SKM-1 (cell line): ENCODE measurements around the gene EXTL2.
"Not testable (repeated sequence)": the region's sequence is repeated elsewhere in the genome, so short reads cannot be mapped to it uniquely, and the experiment has no call there.

ENCODE experiments used
- DNase-seq: peaks from one replicate; lab custom pipeline; 2025; ENCODE audit not compliant: unreplicated experiment; lab: John Stamatoyannopoulos, UW

The EXTL2 gene

DNA sequence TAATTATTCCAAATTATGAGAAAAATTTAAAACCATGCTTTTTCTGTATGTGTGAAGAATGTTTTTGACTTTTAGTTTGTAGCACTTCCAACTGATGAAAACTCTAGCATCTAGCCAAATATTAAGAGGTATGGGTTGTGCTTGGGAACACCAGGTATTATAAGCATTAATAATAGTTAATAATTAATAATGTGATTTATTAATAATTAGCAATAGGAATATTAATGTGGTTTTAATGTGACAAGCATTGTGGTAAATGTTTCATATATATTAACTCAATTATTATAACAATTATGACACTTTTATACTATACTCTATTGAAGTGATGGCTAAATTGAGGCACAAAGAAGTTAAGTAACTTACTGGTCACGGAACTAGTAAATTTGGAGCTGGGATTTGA, 9.1 kb upstream of the EXTL2 start:
- no peak for DNase-seq

DNA sequence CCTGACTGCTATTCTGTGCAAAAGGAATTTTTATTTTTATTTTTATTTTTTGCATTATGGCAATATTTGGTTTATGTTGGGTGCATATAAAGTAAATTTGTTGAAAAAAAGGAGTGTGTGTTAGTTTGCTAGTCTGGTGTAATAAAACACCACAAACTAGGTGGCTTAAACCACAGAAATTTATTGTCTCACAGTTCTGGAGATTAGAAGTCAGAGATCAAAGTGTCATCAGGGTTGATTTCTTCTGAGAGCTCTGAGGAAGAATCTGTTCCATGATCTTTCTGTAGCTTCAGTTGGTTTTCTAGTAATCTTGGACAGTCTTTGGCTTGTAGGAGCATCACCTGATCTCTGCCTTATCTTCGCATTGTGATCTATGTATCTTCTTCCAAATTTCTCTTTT, 7.7 kb upstream of the EXTL2 start:
- no peak for DNase-seq

DNA sequence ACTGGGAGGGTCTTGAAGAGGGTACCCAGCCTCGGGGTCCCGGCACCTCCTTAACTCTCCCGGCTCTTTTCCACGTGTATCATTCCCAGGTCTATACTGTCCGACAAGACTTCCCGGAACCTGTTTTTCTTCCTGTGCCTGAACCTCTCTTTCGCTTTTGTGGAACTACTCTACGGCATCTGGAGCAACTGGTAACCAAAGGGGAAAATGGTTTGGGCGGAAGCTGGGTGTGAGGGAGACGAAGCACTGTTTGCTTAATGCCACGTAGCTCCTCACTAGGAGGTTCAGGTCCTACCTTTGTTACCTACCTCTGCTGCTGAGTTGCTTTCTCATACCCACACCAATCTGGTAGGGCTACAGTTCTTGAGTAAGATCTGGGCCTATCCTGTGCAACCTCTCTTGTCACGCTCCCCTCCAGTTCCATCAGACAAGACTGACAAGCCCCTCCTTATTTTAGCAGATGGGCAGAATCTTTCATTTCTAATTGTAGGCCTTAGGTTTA, 1.9 kb upstream of the EXTL2 start:
- no peak for DNase-seq

DNA sequence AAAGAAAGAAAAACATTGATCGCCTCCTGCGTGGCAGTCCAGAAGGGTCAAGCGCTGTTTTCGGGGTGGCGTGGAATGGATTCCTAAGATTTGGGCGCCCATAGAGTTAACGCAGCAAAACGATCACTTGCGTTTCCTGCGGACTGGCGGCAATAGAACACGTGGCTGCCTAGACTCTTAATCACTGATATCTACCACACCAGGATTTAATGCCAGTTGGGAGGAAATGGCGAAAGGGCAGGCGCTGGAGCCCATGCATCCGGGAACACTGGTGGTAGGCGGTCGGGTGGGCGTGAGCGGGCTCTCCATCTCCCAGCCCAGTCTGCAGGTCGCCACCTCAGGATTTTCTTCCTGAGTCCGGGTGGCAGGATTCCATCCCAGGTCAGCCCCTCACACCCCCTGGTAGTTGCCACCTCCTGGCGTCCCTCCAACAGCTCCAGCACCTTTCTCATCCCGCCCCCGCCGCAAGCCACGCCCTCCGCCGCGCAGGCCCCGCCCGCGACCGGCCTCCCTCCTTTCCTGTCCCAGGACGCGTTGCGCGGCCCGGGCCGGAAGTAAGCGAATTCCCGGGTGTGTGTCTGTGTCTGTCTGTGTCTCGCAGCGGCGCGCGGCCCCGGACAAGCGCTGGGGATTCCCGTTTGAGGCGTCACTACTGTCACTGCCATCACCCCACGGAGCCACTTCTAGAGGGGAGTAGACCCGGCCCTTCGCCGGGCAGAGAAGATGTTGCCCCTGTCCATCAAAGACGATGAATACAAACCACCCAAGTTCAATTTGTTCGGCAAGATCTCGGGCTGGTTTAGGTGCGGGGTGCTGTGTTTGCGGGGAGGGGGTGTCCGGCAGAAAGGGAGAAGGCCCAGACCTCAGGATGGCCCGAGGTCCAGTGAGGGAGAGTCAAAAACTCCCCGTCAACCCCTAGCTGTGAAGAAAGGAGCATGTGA, 1.2 kb upstream of the EXTL2 start, which contains the start of gene SLC30A7:
Gene SLC30A7, plus strand, starts transcription at position 551 of the 941 bp plus-strand sequence. Its CDS starts 173 bp downstream, at position 724.
- peak; percentile 74 for DNase-seq

DNA sequence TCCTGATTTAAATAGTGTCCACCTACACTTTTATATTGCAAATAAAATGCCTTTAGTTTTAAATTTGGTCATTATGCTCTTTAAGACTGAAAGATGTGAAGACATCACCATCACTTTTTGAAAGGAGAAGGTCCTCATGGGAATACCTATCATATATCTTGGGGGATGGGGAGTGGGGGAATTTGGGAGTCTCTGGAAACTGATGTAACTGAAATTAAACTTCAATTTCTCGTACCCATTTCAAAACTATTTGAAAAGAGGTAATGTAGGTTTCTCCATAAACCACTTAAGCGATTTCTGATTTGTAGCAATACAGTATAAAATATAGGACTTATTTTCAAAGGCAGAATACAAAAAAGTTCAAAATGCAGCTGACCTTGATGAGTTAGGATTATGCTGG, 924 bp downstream of the EXTL2 start:
- no peak for DNase-seq

DNA sequence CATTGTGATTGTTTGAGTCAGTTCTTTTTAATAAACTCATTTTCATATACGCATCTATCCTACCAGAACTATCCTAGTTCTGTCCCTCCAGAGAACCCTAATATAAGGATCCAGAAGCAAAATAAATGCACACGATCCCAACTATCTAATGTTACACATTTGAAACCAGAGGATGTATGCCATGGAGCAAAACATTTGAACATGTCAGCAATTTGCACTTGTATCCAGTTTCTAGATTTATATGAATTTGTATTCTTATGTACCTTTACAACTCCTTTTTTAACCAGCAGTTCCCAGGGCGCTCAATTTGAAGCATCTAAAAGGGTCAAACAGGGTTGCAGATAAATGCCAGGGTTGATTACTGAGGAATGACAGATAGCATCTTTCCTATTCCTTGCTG, 2.1 kb downstream of the EXTL2 start:
- no peak for DNase-seq

DNA sequence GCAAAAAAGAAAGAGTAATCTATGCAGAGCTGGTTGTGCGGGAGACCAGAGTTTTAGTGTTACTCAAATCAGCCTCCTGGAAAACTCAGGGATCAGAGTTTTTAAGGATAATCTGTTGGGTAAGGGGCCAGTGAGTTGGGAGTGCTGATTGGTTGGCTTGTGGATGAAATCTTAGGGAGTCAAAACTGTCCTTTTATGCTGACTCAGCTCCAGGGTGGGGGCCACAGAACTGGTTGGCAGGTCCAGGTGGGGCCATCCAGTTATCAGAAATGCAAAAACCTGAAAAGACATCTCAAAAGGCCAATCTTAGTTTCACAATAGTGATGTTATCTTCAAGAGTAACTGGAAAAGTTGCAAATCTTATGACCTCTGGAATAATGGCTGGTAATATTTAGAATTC, 3.3 kb downstream of the EXTL2 start:
- DNase-seq: no peak

DNA sequence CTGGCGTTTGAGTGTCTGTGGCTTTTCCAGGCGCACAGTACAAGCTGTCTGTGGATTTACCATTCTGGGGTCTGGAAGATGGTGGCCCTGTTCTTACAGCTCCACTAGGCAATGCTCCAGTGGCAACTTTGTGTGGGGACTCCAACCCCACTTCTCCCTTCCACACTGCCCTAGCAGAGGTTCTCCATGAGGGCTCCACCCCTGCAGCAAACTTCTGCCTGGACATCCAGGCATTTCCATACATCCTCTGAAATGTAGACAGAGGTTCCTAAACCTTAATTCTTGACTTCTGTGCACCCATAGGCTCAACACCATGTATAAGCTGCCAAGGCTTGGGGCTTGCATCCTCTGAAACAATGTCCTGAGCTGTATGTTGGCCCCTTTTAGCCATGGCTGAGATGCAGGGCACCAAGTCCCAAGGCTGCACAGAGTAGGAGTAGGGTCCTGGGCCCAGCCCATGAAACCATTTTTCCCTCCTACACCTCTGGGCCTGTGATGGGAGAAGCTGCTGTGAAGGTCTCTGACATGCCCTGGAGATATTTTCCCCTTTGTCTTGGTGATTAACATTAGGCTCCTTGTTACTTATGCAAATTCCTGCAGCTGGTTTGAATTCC, 4.7 kb downstream of the EXTL2 start:
- DNase-seq: not testable (repeated sequence)

DNA sequence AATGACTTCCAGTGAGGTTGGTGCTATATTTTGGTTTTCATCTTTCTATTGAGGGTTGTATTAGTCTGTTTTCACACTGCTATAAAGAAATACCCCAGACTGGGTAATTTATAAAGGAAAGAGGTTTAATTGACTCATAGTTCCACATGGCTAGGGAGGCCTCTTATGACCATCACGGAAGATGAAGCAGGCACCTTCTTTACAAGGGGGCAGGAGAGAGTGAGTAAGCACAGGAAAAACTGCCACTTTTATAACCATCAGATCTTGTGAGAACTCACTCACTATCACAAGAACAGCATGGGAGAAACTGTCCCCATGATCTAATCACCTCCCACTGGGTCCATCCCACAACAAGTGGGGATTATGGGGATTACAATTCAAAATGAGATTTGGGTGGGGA, 5.6 kb downstream of the EXTL2 start:
- not testable (repeated sequence) for DNase-seq

DNA sequence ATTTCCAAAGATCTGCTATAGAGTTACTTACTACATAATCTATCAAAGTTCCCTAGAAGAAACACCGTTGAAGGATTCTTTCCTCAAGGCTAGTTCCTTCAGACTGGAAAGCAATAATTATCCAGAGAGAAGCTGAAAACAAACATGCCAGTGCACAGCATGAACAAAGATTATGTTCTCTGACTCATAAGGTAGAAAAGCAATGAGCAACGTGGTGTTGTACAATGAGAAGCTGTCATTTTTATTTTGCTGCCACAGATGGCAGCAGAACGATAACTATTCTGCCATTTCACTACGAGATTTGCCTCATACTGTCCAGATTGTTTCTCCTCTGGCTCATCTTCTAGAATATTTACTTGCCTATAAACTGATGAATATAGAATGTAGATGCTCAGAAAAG, 10.7 kb downstream of the EXTL2 start:
- DNase-seq: no peak

DNA sequence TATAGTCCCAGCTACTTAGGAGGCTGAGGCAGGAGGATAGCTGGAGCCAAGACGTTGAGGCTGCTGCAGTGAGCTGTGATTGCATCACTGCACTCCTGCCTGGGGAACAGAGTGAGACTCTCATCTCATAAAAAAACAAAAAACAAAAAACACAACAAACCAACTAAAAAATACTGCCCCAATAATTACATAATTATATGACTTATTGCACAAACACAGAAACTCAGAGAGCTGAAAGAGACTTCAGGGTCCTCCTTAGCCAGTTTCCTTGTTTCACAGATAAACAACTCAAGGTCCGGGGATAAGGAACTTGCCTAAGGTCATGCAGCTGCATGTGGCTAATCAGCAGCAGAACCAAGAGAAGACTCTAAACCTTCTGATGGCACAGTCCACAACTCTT, 11.9 kb downstream of the EXTL2 start:
- DNase-seq: peak; percentile 9

DNA sequence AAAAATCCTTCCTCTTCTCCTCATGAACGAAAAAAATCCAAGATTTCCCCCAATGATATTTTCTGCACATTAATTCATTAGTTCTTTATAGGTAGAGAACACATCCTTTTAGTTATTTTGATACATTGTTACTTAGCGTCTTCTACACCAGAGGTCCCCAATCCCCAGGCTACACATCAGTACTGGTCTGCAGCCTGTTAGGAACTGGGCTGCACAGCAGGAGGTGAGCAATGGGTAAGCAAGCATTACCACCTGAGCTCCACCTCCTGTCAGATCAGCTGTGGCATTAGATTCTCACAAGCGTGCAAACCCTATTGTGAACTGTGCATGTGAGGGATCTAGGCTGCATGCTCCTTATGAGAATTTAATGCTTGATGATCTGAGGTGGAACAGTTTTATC, 13.0 kb downstream of the EXTL2 start:
- DNase-seq: no peak

DNA sequence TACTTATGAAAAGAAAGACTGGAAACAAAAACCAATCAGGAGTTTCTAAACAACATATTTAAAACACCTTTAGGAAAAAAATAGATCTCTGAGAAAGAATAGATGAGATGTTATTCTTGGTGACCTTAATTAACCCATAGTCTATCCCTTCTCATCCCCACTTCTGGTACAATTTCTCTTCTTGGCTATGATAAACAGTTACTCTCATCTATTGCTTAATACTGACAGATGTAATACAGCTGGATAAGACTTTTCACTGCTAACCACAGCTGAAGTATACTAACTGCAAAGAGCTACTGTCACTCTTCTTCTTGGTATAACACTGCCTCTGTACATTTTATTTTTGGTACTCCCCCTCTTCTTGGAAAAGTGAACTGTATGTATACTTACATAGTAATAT, 15.2 kb downstream of the EXTL2 start:
- DNase-seq: no peak

DNA sequence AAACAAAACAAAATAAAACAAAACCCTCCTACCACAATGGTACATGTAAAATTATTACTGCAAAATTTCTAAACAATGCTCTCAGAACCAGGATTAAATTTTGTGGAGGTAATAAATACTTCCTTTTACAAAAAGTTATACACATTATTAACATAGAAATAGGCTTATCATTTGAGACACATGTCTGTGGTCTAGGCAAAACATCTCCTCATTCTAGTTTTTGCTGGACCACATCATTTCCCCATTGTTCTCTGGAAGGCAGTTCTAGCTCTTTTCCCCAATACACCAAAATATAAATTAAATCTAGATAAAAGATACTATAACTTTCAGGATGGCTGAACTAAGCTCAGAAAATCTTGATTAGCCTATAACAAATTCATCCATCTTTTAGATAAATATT, 18.4 kb downstream of the EXTL2 start:
- DNase-seq: no peak

DNA sequence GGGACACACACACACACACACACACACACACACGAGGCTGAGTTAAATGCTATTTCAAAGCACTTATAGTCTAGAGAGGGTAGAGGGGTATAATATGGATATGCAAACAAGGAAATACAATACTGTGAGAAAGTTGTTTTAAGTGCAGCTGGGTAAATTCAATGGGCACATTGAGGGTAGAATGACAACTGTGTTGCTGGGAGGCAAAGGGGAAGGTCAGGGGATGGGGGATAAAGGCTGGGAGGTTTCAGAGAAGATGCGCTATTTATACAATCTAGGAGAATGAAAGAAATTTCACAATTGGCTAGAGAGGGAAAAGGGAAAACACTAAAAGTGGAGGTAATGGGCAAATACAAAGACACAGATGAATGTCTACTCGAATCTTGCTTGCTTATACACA, 19.4 kb downstream of the EXTL2 start:
- DNase-seq: no peak

DNA sequence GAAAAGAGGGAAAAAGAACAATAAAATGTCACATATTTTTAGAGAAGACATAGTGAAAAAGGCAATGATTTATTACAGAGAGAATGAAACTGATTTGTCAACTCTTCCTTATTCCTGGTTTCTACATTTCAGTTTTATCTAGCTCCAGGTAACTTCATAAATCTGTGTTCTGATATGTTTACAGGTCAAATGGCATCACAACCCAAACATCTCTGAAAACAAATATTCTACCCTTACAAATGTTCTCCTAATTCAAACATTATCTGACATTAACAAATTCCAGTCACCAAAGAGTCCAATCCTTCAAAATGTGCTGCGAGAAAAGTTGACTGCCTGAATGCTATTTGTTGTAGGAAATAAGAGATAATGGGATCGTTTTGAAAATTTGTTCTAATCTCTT, 20.2 kb downstream of the EXTL2 start:
- no peak for DNase-seq

DNA sequence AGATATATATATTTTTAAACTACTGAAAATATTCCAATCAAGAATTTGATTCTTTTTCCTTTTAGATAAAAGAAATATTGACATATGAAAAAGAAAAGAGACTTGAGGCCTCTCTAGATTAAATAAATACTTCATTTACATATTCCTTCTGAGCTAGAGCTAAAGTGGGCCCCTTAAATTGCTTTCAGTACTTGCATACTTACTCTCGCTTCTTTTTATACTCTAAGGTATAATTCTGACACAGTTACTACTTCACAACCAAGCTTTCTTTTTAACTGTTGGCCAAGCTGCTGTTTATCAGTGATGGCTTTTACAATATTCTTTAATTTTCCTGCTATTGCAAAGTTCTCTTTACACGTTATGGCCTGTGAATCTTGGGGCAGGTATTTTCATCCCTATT, 24.6 kb downstream of the EXTL2 start:
- no peak for DNase-seq

DNA sequence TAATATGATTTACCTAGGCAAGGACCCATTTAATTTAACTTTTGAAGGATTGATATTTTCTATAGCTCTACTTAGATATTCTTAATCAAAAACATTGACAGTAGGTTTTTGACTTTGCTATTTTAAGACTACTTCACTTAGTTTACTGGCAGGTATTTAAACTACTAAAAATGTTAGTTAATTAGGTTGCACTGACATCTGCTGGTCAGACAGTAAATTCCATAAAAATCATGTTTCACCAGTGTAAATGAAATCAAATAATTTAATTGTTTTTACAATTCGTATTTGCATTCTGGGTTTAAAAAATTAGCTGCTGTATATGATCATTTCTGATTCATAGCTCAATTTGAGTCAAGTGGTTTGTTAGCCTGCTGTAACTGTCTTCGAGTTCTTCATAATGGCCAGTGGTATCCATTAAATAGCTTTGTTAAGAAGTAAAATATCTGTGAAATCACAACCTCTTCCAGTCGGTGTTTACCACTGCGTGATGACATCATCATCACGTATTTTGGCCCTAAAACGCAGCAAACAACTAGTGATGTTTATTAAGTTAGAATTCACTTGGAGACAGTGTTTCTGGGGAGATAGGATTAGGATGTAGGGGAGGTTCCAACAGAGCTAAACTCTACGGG, 26.2 kb downstream of the EXTL2 start:
- DNase-seq: no peak

DNA sequence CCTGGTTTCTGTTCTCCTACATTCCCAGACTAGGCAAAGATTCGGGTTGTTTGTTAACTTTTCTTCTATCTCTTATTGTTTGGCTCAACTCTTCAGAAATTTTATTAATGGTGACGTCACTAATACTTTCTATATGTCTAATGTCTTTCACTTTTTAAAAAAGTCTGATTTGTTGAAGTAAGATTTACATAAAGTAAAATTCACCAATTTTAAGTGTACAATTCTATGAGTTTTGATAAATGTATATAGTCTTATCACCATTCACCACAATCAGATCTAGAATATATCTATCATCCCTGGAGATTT, 27.8 kb downstream of the EXTL2 start:
- DNase-seq: no peak

DNA sequence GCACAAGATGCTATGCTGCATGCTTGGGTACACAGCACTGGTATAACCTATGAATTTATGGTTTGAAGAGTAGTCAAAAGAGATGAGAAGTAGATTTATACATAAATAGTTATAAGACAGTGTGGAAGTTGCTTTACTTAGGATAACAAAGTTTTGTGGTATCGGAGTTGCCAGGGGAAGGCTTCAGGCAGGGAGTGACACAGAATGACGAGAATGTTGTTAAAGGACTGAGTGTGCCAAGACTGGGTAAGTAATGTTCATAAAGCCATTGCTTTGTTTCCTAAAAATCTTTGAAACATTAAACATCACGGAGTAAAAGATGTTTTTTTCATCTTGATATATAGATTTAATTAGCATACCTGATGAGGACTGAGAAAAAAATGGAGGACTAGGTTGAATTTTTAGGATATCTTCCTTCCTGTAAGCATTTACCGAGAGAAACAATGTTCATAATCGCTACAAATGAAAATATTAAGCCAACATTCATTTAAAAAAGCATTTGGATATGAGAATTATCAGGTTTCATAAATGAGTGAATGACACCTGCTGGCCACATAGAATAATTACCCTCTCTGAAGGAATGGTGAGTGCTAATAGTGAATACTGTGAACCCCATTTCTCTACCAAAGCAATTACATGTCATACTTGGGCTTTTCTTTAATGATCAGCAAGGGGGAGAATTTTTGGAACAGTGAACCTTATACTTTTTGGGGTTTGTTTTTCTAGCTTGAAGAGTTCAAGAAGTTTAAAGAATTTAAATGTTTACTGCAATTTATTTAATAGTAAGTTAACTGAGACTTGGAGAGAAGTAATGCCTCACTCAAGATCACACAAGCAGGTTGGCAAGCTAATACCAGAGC, 28.4 kb downstream of the EXTL2 start:
- peak; percentile 47 for DNase-seq

DNA sequence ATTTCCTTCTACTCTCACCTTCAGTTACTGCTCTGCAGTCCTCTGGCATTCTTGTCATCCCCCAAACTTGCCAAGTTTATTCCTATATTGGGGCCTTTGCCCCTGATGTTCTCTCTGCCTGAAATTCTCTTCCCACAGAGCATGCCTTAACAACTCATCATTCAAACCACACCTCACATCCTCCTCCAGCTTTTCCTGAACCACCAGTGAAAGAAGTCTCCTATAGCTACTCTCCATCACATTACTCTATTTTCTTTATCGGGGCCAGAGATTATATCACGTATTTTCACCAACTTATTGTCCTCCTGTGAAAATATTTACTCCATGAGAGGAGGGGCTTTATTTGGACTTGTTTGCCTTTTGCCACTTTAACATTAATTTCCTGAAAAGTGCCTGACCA, 32.1 kb downstream of the EXTL2 start:
- no peak for DNase-seq
